IPS-11a (cell line): ENCODE measurements around the gene ST6GALNAC6.

Experiments
- H3K4me3 ChIP-seq: one replicate; pipeline ENCODE4 v1.5.1; 2013; ENCODE audit warnings: low read depth, low read length, control low read depth

Gene ST6GALNAC6

GRCh38 chr9:127917603-127918002 is 18.2 kb upstream of the ST6GALNAC6 start:
- no peak overlapping the region for H3K4me3 ChIP-seq

- peak within 1 kb of the TSS; percentile 50 for H3K4me3 ChIP-seq
Observed at GRCh38 chr9:127916720-127917581, 17.5 kb upstream of the ST6GALNAC6 start, which contains the start of gene ST6GALNAC4. ST6GALNAC4 (minus strand) TSS chr9:127917041; CDS start chr9:127916419, 622 bp downstream.

- H3K4me3 ChIP-seq = peak overlapping the region; percentile 50
Observed at GRCh38 chr9:127915801-127916719, 16.7 kb upstream of the ST6GALNAC6 start.

- H3K4me3 ChIP-seq = no peak overlapping the region
Observed at GRCh38 chr9:127915325-127915752, 15.9 kb upstream of the ST6GALNAC6 start.

GRCh38 chr9:127913682-127914081 is 14.3 kb upstream of the ST6GALNAC6 start:
- no peak overlapping the region for H3K4me3 ChIP-seq

- no peak overlapping the region for H3K4me3 ChIP-seq
Observed at GRCh38 chr9:127912882-127913281, 13.5 kb upstream of the ST6GALNAC6 start.

- H3K4me3 ChIP-seq = no peak overlapping the region
Observed at GRCh38 chr9:127912296-127912695, 12.9 kb upstream of the ST6GALNAC6 start.

- H3K4me3 ChIP-seq = no peak overlapping the region
Observed at GRCh38 chr9:127910613-127911205, 11.3 kb upstream of the ST6GALNAC6 start.

- H3K4me3 ChIP-seq = no peak overlapping the region
Observed at GRCh38 chr9:127909839-127910273, 10.5 kb upstream of the ST6GALNAC6 start.

- no peak overlapping the region for H3K4me3 ChIP-seq
Observed at GRCh38 chr9:127908660-127908926, 9.2 kb upstream of the ST6GALNAC6 start.

GRCh38 chr9:127907867-127908659 is 8.7 kb upstream of the ST6GALNAC6 start:
- no peak overlapping the region for H3K4me3 ChIP-seq

GRCh38 chr9:127905788-127906191 is 6.4 kb upstream of the ST6GALNAC6 start:
- H3K4me3 ChIP-seq = no peak overlapping the region

GRCh38 chr9:127905004-127905728 is 5.8 kb upstream of the ST6GALNAC6 start:
- H3K4me3 ChIP-seq = no peak overlapping the region

- no peak overlapping the region for H3K4me3 ChIP-seq
Observed at GRCh38 chr9:127904561-127905003, 5.2 kb upstream of the ST6GALNAC6 start.

GRCh38 chr9:127903557-127904475 is 4.4 kb upstream of the ST6GALNAC6 start:
- H3K4me3 ChIP-seq = no peak overlapping the region

- peak overlapping the region; percentile 67 for H3K4me3 ChIP-seq
Observed at GRCh38 chr9:127898433-127899127, 823 bp downstream of the ST6GALNAC6 start.

- H3K4me3 ChIP-seq = no peak overlapping the region
Observed at GRCh38 chr9:127897193-127897692, 2.2 kb downstream of the ST6GALNAC6 start.
